ENCODE data around the gene ZNF628. TPM values are rescaled to one million over a fixed set of nuclear protein-coding genes. Genes with fewer than 3 reads are reported as not detected.

ZNF628 gene
- total and polyA plus RNA-seq, 12 donors = 2.5 to 7.8 (median 4.8) TPM

DNA sequence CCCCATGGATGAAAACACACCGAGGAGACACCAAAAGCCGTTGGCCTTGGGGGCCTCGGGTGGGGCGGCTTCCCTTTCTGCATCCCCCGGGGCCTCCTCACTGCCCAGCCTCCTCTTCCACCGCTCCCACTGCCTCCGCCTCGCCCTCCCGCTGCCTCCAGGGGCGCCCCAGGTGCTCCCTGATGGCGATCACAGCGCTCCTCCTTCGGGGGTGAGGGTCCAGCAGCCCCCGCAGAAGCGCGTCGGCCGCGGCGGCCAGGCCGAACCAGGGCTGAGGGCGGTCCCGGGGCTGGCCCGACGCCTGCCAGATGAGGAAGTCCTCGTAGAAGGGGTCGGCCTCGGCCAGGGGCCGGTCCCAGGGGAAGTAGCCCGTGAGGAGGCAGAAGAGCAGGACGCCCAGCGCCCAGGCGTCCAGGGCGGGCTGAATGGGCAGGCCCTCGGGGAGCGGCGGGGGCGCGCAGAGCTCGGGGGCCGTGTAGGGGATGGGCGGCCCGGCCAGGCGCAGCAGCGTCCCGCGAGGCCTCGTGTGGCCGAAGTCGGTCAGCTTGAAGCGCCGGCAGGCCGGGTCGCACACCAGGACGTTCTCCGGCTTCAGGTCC lies 53.3 kb downstream of the ZNF628 start:
- TF ChIP-seq, protein P1, sequence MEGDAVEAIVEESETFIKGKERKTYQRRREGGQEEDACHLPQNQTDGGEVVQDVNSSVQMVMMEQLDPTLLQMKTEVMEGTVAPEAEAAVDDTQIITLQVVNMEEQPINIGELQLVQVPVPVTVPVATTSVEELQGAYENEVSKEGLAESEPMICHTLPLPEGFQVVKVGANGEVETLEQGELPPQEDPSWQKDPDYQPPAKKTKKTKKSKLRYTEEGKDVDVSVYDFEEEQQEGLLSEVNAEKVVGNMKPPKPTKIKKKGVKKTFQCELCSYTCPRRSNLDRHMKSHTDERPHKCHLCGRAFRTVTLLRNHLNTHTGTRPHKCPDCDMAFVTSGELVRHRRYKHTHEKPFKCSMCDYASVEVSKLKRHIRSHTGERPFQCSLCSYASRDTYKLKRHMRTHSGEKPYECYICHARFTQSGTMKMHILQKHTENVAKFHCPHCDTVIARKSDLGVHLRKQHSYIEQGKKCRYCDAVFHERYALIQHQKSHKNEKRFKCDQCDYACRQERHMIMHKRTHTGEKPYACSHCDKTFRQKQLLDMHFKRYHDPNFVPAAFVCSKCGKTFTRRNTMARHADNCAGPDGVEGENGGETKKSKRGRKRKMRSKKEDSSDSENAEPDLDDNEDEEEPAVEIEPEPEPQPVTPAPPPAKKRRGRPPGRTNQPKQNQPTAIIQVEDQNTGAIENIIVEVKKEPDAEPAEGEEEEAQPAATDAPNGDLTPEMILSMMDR (IDR thresholded peaks at IDR 0.05) = no peak
- DNase-seq (no peak), ATAC-seq (no peak)
- intact Hi-C loops (cut with DNase I) = no loop called here
- no peak overlapping the region for H3K4me3 ChIP-seq
- WGBS, 2 donors = 84 to 85% methylated on average over 52 to 56 of the region's 56 CpGs
- H3K36me3 ChIP-seq = no peaks in the 10 kb centered on the region
- H3K27ac ChIP-seq = no peak overlapping the region
- no peaks in the 10 kb centered on the region for H3K9me3 ChIP-seq
- H3K4me1 ChIP-seq = peaks cover 0 to 16% (median 9%) of the 10 kb centered on the region in 9 donors
- peaks cover 0 to 9% (median 0%) of the 10 kb centered on the region in 7 donors for H3K27me3 ChIP-seq

- Histone ChIP-seq H3K9me3 (no peaks in the 10 kb centered on the region), H3K27me3 (peaks cover 0 to 9% (median 0%) of the 10 kb centered on the region in 7 donors), H3K36me3 (no peaks in the 10 kb centered on the region), H3K27ac (no peak overlapping the region), H3K4me3 (no peak overlapping the region), H3K4me1 (peaks cover 0 to 9% (median 8%) of the 10 kb centered on the region in 9 donors)
- TF ChIP-seq, protein P1 (IDR thresholded peaks at IDR 0.05) = no peak
- ATAC-seq (no peak), DNase-seq (no peak)
- intact Hi-C loops (cut with DNase I) = no loop called here
- WGBS, 2 donors = 89 to 92% methylated on average over 26 of the region's 26 CpGs
Observed at GRCh38 chr19:55530996-55531395, 54.6 kb downstream of the ZNF628 start.

Other genes with a start within 250 kb of the ZNF628 start
- 1 to 10 TPM in 9 of 10 donors, under 1 TPM in 1; 0.77 to 2.5 (median 1.9) TPM for gene TMEM86B, start 247.9 kb upstream of the ZNF628 start, total RNA-seq
- 1 to 10 TPM; 2.7 to 5.9 TPM for gene TMEM86B, start 247.9 kb upstream of the ZNF628 start, polyA plus RNA-seq
- 10 to 100 TPM; 31.1 to 51.3 (median 39.0) TPM for gene PPP6R1, start 217.6 kb upstream of the ZNF628 start, total RNA-seq
- 10 to 100 TPM; 36.8 to 38.0 TPM for gene PPP6R1, start 217.6 kb upstream of the ZNF628 start, polyA plus RNA-seq
- 10 to 100 TPM; 26.7 to 41.6 (median 31.6) TPM for gene HSPBP1, start 196.5 kb upstream of the ZNF628 start, total RNA-seq
- 10 to 100 TPM; 54.2 to 83.7 TPM for gene HSPBP1, start 196.5 kb upstream of the ZNF628 start, polyA plus RNA-seq
- gene BRSK1, start 192.6 kb upstream of the ZNF628 start, total RNA-seq = 10 to 100 TPM in 2 of 10 donors, 1 to 10 TPM in 8; 2.3 to 12.6 (median 4.1) TPM
- 1 to 10 TPM; 1.8 to 2.0 TPM for gene BRSK1, start 192.6 kb upstream of the ZNF628 start, polyA plus RNA-seq
- 1 to 10 TPM in 3 of 10 donors, under 1 TPM in 4, not detected in 3; 0.41 to 6.5 (median 0.75) TPM for gene TMEM150B, start 151.3 kb upstream of the ZNF628 start, total RNA-seq
- gene TMEM150B, start 151.3 kb upstream of the ZNF628 start, polyA plus RNA-seq = under 1 TPM in 1 of 2 donors, not detected in 1; 0.38 TPM
- gene KMT5C, start 136.7 kb upstream of the ZNF628 start, total RNA-seq = 1 to 10 TPM; 4.0 to 9.2 (median 6.9) TPM
- gene KMT5C, start 136.7 kb upstream of the ZNF628 start, polyA plus RNA-seq = 10 to 100 TPM in 1 of 2 donors, 1 to 10 TPM in 1; 4.7 to 12.4 TPM
- gene COX6B2, start 121.9 kb upstream of the ZNF628 start, total RNA-seq = not detected
- gene COX6B2, start 121.9 kb upstream of the ZNF628 start, polyA plus RNA-seq = not detected
- not detected for gene GARIN5B, start 113.4 kb upstream of the ZNF628 start, total RNA-seq
- gene GARIN5B, start 113.4 kb upstream of the ZNF628 start, polyA plus RNA-seq = not detected
- not detected for gene IL11, start 106.2 kb upstream of the ZNF628 start, total RNA-seq
- gene IL11, start 106.2 kb upstream of the ZNF628 start, polyA plus RNA-seq = under 1 TPM; 0.30 to 0.37 TPM
- gene TMEM190, start 99.8 kb upstream of the ZNF628 start, total RNA-seq = not detected
- not detected for gene TMEM190, start 99.8 kb upstream of the ZNF628 start, polyA plus RNA-seq
- 1 to 10 TPM in 2 of 10 donors, under 1 TPM in 6, not detected in 2; 0.25 to 1.3 (median 0.49) TPM for gene TMEM238, start 92.3 kb upstream of the ZNF628 start, total RNA-seq
- under 1 TPM in 1 of 2 donors, not detected in 1; 0.06 TPM for gene TMEM238, start 92.3 kb upstream of the ZNF628 start, polyA plus RNA-seq
- 1,000 to 10,000 TPM in 1 of 10 donors, 100 to 1,000 TPM in 9; 473 to 1,031 (median 577) TPM for gene RPL28, start 90.7 kb upstream of the ZNF628 start, total RNA-seq
- gene RPL28, start 90.7 kb upstream of the ZNF628 start, polyA plus RNA-seq = 1,000 to 10,000 TPM in 1 of 2 donors, 100 to 1,000 TPM in 1; 776 to 1,617 TPM
- gene UBE2S, start 68.8 kb upstream of the ZNF628 start, total RNA-seq = 10 to 100 TPM; 25.0 to 42.1 (median 30.7) TPM
- 10 to 100 TPM in 1 of 2 donors, 1 to 10 TPM in 1; 8.0 to 25.5 TPM for gene UBE2S, start 68.8 kb upstream of the ZNF628 start, polyA plus RNA-seq
- not detected for gene SHISA7, start 33.3 kb upstream of the ZNF628 start, total RNA-seq
- under 1 TPM in 1 of 2 donors, not detected in 1; under 0.01 TPM for gene SHISA7, start 33.3 kb upstream of the ZNF628 start, polyA plus RNA-seq
- 10 to 100 TPM; 42.5 to 69.8 (median 48.3) TPM for gene ISOC2, start 15.0 kb upstream of the ZNF628 start, total RNA-seq
- 100 to 1,000 TPM in 1 of 2 donors, 10 to 100 TPM in 1; 88.7 to 117 TPM for gene ISOC2, start 15.0 kb upstream of the ZNF628 start, polyA plus RNA-seq
- gene C19orf85, start 11.9 kb upstream of the ZNF628 start, total RNA-seq = not detected
- not detected for gene C19orf85, start 11.9 kb upstream of the ZNF628 start, polyA plus RNA-seq
- gene NAT14, start 8.6 kb downstream of the ZNF628 start, total RNA-seq = 1 to 10 TPM; 5.8 to 9.9 (median 6.8) TPM
- gene NAT14, start 8.6 kb downstream of the ZNF628 start, polyA plus RNA-seq = 10 to 100 TPM in 1 of 2 donors, 1 to 10 TPM in 1; 9.0 to 16.4 TPM
- 1 to 10 TPM; 2.0 to 6.5 (median 4.0) TPM for gene SSC5D, start 11.8 kb downstream of the ZNF628 start, total RNA-seq
- 1 to 10 TPM in 1 of 2 donors, under 1 TPM in 1; 0.72 to 2.8 TPM for gene SSC5D, start 11.8 kb downstream of the ZNF628 start, polyA plus RNA-seq
- gene SBK2, start 60.5 kb downstream of the ZNF628 start, total RNA-seq = 10 to 100 TPM in 1 of 10 donors, 1 to 10 TPM in 9; 1.1 to 14.1 (median 2.0) TPM
- 1 to 10 TPM in 1 of 2 donors, under 1 TPM in 1; 0.39 to 9.4 TPM for gene SBK2, start 60.5 kb downstream of the ZNF628 start, polyA plus RNA-seq
- 10 to 100 TPM in 4 of 10 donors, 1 to 10 TPM in 6; 2.0 to 33.3 (median 7.3) TPM for gene SBK3, start 68.9 kb downstream of the ZNF628 start, total RNA-seq
- 10 to 100 TPM in 1 of 2 donors, 1 to 10 TPM in 1; 3.2 to 11.3 TPM for gene SBK3, start 68.9 kb downstream of the ZNF628 start, polyA plus RNA-seq
- 10 to 100 TPM in 4 of 10 donors, 1 to 10 TPM in 6; 7.1 to 16.9 (median 9.6) TPM for gene ZNF579, start 104.2 kb downstream of the ZNF628 start, total RNA-seq
- 10 to 100 TPM; 13.1 to 23.8 TPM for gene ZNF579, start 104.2 kb downstream of the ZNF628 start, polyA plus RNA-seq
- gene FIZ1, start 122.9 kb downstream of the ZNF628 start, total RNA-seq = 10 to 100 TPM; 11.6 to 18.8 (median 13.5) TPM
- 10 to 100 TPM in 1 of 2 donors, 1 to 10 TPM in 1; 9.3 to 16.5 TPM for gene FIZ1, start 122.9 kb downstream of the ZNF628 start, polyA plus RNA-seq
- 10 to 100 TPM in 8 of 10 donors, 1 to 10 TPM in 2; 7.9 to 22.0 (median 12.9) TPM for gene ZNF524, start 123.7 kb downstream of the ZNF628 start, total RNA-seq
- gene ZNF524, start 123.7 kb downstream of the ZNF628 start, polyA plus RNA-seq = 10 to 100 TPM; 34.9 to 39.4 TPM
- 10 to 100 TPM; 11.8 to 20.0 (median 13.5) TPM for gene ZNF865, start 129.0 kb downstream of the ZNF628 start, total RNA-seq
- 10 to 100 TPM; 13.9 to 26.5 TPM for gene ZNF865, start 129.0 kb downstream of the ZNF628 start, polyA plus RNA-seq
- gene ZNF784, start 147.9 kb downstream of the ZNF628 start, total RNA-seq = 10 to 100 TPM in 8 of 10 donors, 1 to 10 TPM in 2; 8.9 to 16.4 (median 12.2) TPM
- gene ZNF784, start 147.9 kb downstream of the ZNF628 start, polyA plus RNA-seq = 1 to 10 TPM; 6.4 to 9.9 TPM
- gene ZNF580, start 164.4 kb downstream of the ZNF628 start, total RNA-seq = 10 to 100 TPM; 16.6 to 24.9 (median 21.1) TPM
- 10 to 100 TPM; 16.5 to 29.9 TPM for gene ZNF580, start 164.4 kb downstream of the ZNF628 start, polyA plus RNA-seq
- gene ZNF581, start 167.0 kb downstream of the ZNF628 start, total RNA-seq = 10 to 100 TPM in 1 of 10 donors, 1 to 10 TPM in 9; 4.0 to 15.6 (median 6.5) TPM
- gene ZNF581, start 167.0 kb downstream of the ZNF628 start, polyA plus RNA-seq = 10 to 100 TPM in 1 of 2 donors, 1 to 10 TPM in 1; 5.6 to 10.8 TPM
- 10 to 100 TPM; 12.1 to 20.0 (median 13.3) TPM for gene CCDC106, start 171.6 kb downstream of the ZNF628 start, total RNA-seq
- 10 to 100 TPM; 15.3 to 29.6 TPM for gene CCDC106, start 171.6 kb downstream of the ZNF628 start, polyA plus RNA-seq
- 100 to 1,000 TPM in 1 of 10 donors, 10 to 100 TPM in 9; 64.1 to 100 (median 72.9) TPM for gene U2AF2, start 178.4 kb downstream of the ZNF628 start, total RNA-seq
- 10 to 100 TPM; 75.5 to 90.2 TPM for gene U2AF2, start 178.4 kb downstream of the ZNF628 start, polyA plus RNA-seq
- 100 to 1,000 TPM; 127 to 305 (median 140) TPM for gene EPN1, start 198.6 kb downstream of the ZNF628 start, total RNA-seq
- 100 to 1,000 TPM; 134 to 140 TPM for gene EPN1, start 198.6 kb downstream of the ZNF628 start, polyA plus RNA-seq

All from heart right ventricle (tissue), 16 donors.